Calu3 (cell line): Measurements from ENCODE around the gene ISOC1. TPM values are rescaled to one million over a fixed set of nuclear protein-coding genes. Genes with fewer than 3 reads are reported as not detected.

ENCODE experiments used
- BruUV-seq: library from RNA; stranded (reverse); fragments of 400-500 nt; replicated peaks from 2 replicates; lab custom pipeline; 2021; lab: Mats Ljungman, UMichigan
- CTCF ChIA-PET: fragments of 300-600 bp; sonication (Branson Sonifier 250); formaldehyde crosslinking; loops from one replicate; lab custom pipeline; 2022; ENCODE audit warnings: antibody characterized with exemption; lab: Charles Lee
- DNase-seq: peaks from one replicate; pipeline ENCODE4 v3.0.0; 2022
- H3K27ac Mint-ChIP-seq: one replicate; pipeline ENCODE4 v1.8.0; 2022; ENCODE audit warnings: mixed read lengths; ENCODE audit not compliant: unreplicated experiment
- H3K27me3 Mint-ChIP-seq: one replicate; pipeline ENCODE4 v1.8.0; 2022; ENCODE audit warnings: mixed read lengths; ENCODE audit not compliant: unreplicated experiment
- H3K36me3 Mint-ChIP-seq: one replicate; pipeline ENCODE4 v1.8.0; 2022; ENCODE audit warnings: mild to moderate bottlenecking, moderate library complexity, mixed read lengths; ENCODE audit not compliant: insufficient read depth, unreplicated experiment
- H3K4me1 Mint-ChIP-seq: one replicate; pipeline ENCODE4 v1.8.0; 2022; ENCODE audit warnings: mild to moderate bottlenecking, low read depth, mixed read lengths; ENCODE audit not compliant: unreplicated experiment
- H3K4me3 Mint-ChIP-seq: one replicate; pipeline ENCODE4 v1.8.0; 2022; ENCODE audit warnings: mild to moderate bottlenecking, low read depth, moderate library complexity, mixed read lengths; ENCODE audit not compliant: unreplicated experiment
- H3K9me3 Mint-ChIP-seq: one replicate; pipeline ENCODE4 v1.8.0; 2022; ENCODE audit warnings: low read depth, mixed read lengths; ENCODE audit not compliant: unreplicated experiment
- intact Hi-C: fragments of 100-400 bp; cut with micrococcal nuclease; formaldehyde crosslinking; loops from one replicate; pipeline ENCODE4 v1.10.0; 2022; ENCODE audit not compliant: unreplicated experiment
- total RNA-seq: library from RNA; stranded (reverse); gene quantifications from 2 replicates; pipeline ENCODE4 v1.2.3, GENCODE V29; 2022
- TF ChIP-seq, protein P1 (sequence below): fragments of 200-600 bp; IDR thresholded peaks from one replicate; pipeline ENCODE4 v1.8.0; 2022; ENCODE audit warnings: antibody characterized with exemption; ENCODE audit not compliant: unreplicated experiment

The ISOC1 gene
- total RNA-seq, 1 experiment from 2014 or later = 32.6 TPM

DNA sequence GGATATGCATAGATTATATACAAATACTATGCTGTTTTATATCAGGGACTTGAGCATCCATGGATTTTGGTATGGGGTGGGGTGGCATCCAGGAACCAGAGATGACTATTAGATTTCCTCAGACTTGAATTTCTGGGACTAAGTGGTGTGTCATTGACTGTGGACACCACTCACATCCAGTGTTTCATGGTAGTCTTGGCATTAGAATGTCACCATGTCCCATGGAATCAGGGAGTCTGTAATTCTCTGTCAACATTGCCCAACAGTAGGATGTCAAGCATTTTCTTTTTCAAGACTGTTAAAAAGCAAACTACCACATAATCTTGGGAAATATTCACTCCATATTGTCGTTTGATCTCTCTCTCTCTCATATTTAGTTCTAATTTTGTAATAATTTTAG is 13.1 kb downstream of the ISOC1 start:
- no peaks in the 10 kb centered on the region for H3K27me3 Mint-ChIP-seq
- no peak overlapping the region for H3K27ac Mint-ChIP-seq
- H3K4me1 Mint-ChIP-seq = no peaks in the 10 kb centered on the region
- no peaks in the 10 kb centered on the region for H3K36me3 Mint-ChIP-seq
- CTCF ChIA-PET = no interaction called here
- BruUV-seq = no TSS peak
- intact Hi-C loops = no loop called here
- H3K4me3 Mint-ChIP-seq = no peak overlapping the region
- H3K9me3 Mint-ChIP-seq = no peaks in the 10 kb centered on the region
- DNase-seq = no peak
- TF ChIP-seq, protein P1, sequence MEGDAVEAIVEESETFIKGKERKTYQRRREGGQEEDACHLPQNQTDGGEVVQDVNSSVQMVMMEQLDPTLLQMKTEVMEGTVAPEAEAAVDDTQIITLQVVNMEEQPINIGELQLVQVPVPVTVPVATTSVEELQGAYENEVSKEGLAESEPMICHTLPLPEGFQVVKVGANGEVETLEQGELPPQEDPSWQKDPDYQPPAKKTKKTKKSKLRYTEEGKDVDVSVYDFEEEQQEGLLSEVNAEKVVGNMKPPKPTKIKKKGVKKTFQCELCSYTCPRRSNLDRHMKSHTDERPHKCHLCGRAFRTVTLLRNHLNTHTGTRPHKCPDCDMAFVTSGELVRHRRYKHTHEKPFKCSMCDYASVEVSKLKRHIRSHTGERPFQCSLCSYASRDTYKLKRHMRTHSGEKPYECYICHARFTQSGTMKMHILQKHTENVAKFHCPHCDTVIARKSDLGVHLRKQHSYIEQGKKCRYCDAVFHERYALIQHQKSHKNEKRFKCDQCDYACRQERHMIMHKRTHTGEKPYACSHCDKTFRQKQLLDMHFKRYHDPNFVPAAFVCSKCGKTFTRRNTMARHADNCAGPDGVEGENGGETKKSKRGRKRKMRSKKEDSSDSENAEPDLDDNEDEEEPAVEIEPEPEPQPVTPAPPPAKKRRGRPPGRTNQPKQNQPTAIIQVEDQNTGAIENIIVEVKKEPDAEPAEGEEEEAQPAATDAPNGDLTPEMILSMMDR = no peak

- intact Hi-C loops = loop anchor here (5.0 to 10.0 kb wide), 2 partner anchors 354 to 657 kb away; partner anchors contain the start of gene ADAMTS19
- Mint-ChIP-seq H3K36me3 (no peaks in the 10 kb centered on the region), H3K27ac (no peak overlapping the region), H3K9me3 (no peaks in the 10 kb centered on the region), H3K4me3 (no peak overlapping the region), H3K4me1 (no peaks in the 10 kb centered on the region), H3K27me3 (no peaks in the 10 kb centered on the region)
- TF ChIP-seq, protein P1 = no peak
- CTCF ChIA-PET = no interaction called here
- DNase-seq = no peak
- BruUV-seq = no TSS peak
These were observed 16.2 kb downstream of the ISOC1 start for GRCh38 chr5:129110742-129111141.

GRCh38 chr5:129111351-129111750 is 16.8 kb downstream of the ISOC1 start:
- H3K27ac Mint-ChIP-seq = no peak overlapping the region
- H3K4me3 Mint-ChIP-seq = no peak overlapping the region
- H3K9me3 Mint-ChIP-seq = no peaks in the 10 kb centered on the region
- no peaks in the 10 kb centered on the region for H3K4me1 Mint-ChIP-seq
- no peaks in the 10 kb centered on the region for H3K36me3 Mint-ChIP-seq
- BruUV-seq = no TSS peak
- CTCF ChIA-PET = interaction anchor here (0.6 kb wide), 1 partner anchor 71 kb away, joined by 3 read pairs; no protein-coding TSS in a partner anchor
- DNase-seq = no peak
- intact Hi-C loops = loop anchor here (5.0 to 10.0 kb wide), 2 partner anchors 353 to 656 kb away; partner anchors contain the start of gene ADAMTS19
- TF ChIP-seq, protein P1 = no peak
- H3K27me3 Mint-ChIP-seq = no peaks in the 10 kb centered on the region

DNA sequence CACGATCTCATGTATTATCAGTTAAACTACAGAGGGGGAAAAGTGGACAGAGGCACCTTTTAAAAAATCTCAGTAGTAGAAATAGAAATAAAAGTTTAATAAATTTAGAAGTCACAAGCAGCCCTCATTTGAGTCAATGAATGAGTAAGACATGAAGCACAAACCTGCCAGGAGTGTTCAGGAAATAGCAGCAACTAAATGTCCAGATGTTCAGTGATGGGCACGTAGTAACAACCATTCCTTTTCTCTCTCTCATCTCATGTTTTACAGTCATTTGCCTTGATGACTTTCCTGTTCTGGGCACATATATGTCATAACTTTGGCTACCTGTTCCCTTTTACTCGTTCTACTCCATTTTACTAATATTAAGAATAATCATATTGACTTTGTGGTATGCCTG is 17.7 kb downstream of the ISOC1 start:
- no peak overlapping the region for H3K4me3 Mint-ChIP-seq
- TF ChIP-seq, protein P1 = no peak
- CTCF ChIA-PET = interaction anchor here (0.6 kb wide), 1 partner anchor 72 kb away, joined by 3 read pairs; no protein-coding TSS in a partner anchor
- no TSS peak for BruUV-seq
- H3K36me3 Mint-ChIP-seq = no peaks in the 10 kb centered on the region
- intact Hi-C loops = loop anchor here (5.0 to 10.0 kb wide), 2 partner anchors 353 to 655 kb away; partner anchors contain the start of gene ADAMTS19
- no peaks in the 10 kb centered on the region for H3K9me3 Mint-ChIP-seq
- no peaks in the 10 kb centered on the region for H3K27me3 Mint-ChIP-seq
- no peak for DNase-seq
- no peak overlapping the region for H3K27ac Mint-ChIP-seq
- no peaks in the 10 kb centered on the region for H3K4me1 Mint-ChIP-seq
